GM18868 (cell line): ENCODE results near the gene PKDCC.
A peak's percentile ranks its signal among the peaks of the same experiment; 100 is the strongest.
"Not testable (repeated sequence)": the region's sequence is repeated elsewhere in the genome, so short reads cannot be mapped to it uniquely, and the experiment has no call there.

Source experiments
- ATAC-seq: cut with Tn5 transposase; IDR thresholded peaks from one replicate; pipeline ENCODE4 v1.9.1; 2021; ENCODE audit warnings: mild to moderate bottlenecking, moderate library complexity; ENCODE audit not compliant: unreplicated experiment

The PKDCC gene

GRCh38 chr2:42030200-42030759 is 17.5 kb upstream of the PKDCC start:
- ATAC-seq: no peak

- ATAC-seq: no peak
Measured at GRCh38 chr2:42030829-42031228, 17.0 kb upstream of the PKDCC start.

- ATAC-seq: no peak
Measured at GRCh38 chr2:42031281-42032223, 16.3 kb upstream of the PKDCC start.

GRCh38 chr2:42032224-42032620 is 15.6 kb upstream of the PKDCC start:
- no peak for ATAC-seq

- no peak for ATAC-seq
Measured at GRCh38 chr2:42032745-42033144, 15.1 kb upstream of the PKDCC start.

- ATAC-seq: not testable (repeated sequence)
Measured at GRCh38 chr2:42034096-42034495, 13.7 kb upstream of the PKDCC start.

GRCh38 chr2:42035241-42035640 is 12.6 kb upstream of the PKDCC start:
- no peak for ATAC-seq

GRCh38 chr2:42036413-42036812 is 11.4 kb upstream of the PKDCC start:
- ATAC-seq: no peak

GRCh38 chr2:42036940-42037339 is 10.9 kb upstream of the PKDCC start:
- no peak for ATAC-seq

GRCh38 chr2:42040643-42041278 is 7.1 kb upstream of the PKDCC start:
- no peak for ATAC-seq

- no peak for ATAC-seq
Measured at GRCh38 chr2:42041377-42042127, 6.3 kb upstream of the PKDCC start.

GRCh38 chr2:42042631-42043355 is 5.0 kb upstream of the PKDCC start:
- no peak for ATAC-seq

- ATAC-seq: no peak
Measured at GRCh38 chr2:42043789-42044394, 3.9 kb upstream of the PKDCC start.

GRCh38 chr2:42044939-42045338 is 2.9 kb upstream of the PKDCC start:
- ATAC-seq: no peak

GRCh38 chr2:42045352-42045751 is 2.5 kb upstream of the PKDCC start:
- ATAC-seq: no peak

GRCh38 chr2:42045848-42046748 is 1.7 kb upstream of the PKDCC start:
- no peak for ATAC-seq

- peak; percentile 3 for ATAC-seq
Measured at GRCh38 chr2:42046819-42047487, 868 bp upstream of the PKDCC start.
